GM23338 (cell line): Measurements from ENCODE around the gene ACOX2. TPM values are rescaled to one million over a fixed set of nuclear protein-coding genes. Genes with fewer than 3 reads are reported as not detected.

ENCODE experiments used
- ATAC-seq: fragments of 200-7000 bp; cut with Tn5 transposase; 3 replicates; pipeline ENCODE4 v1.9.1; 2020
- DNase-seq: peaks from one replicate; pipeline ENCODE4 v3.0.0-alpha.2; 2015; ENCODE audit warnings: low spot score
- H2AFZ ChIP-seq: fragments of 200-600 bp; sonication (generic); 2 replicates; pipeline ENCODE4 v1.8.0; 2016; ENCODE audit warnings: antibody characterized with exemption, mild to moderate bottlenecking, moderate library complexity
- H3F3A ChIP-seq: fragments of 200-600 bp; sonication (generic); replicated peaks from 2 replicates; pipeline ENCODE4 v1.8.0; 2017; ENCODE audit warnings: antibody characterized with exemption, mixed run types, low read depth
- H3K27ac ChIP-seq: fragments of 200-600 bp; sonication (generic); 2 replicates; pipeline ENCODE4 v1.6.1; 2016; ENCODE audit warnings: low read depth
- H3K27me3 ChIP-seq: fragments of 200-600 bp; sonication (generic); 2 replicates; pipeline ENCODE4 v1.8.0; 2016; ENCODE audit warnings: mild to moderate bottlenecking, mixed run types, moderate library complexity; ENCODE audit not compliant: insufficient read depth
- H3K36me3 ChIP-seq: fragments of 200-600 bp; sonication (generic); 2 replicates; pipeline ENCODE4 v1.8.0; 2016; ENCODE audit warnings: mild to moderate bottlenecking; ENCODE audit not compliant: insufficient read depth
- H3K4me1 ChIP-seq: fragments of 200-600 bp; sonication (generic); 2 replicates; pipeline ENCODE4 v1.8.0; 2016; ENCODE audit warnings: mild to moderate bottlenecking, moderate library complexity; ENCODE audit not compliant: insufficient read depth
- H3K4me2 ChIP-seq: fragments of 200-600 bp; sonication (generic); 2 replicates; pipeline ENCODE4 v1.7.1; 2017; ENCODE audit warnings: mixed run types
- H3K4me3 ChIP-seq: fragments of 200-600 bp; sonication (generic); 2 replicates; pipeline ENCODE4 v1.6.1; 2016; ENCODE audit warnings: mixed run types
- H3K79me2 ChIP-seq: fragments of 200-600 bp; sonication (generic); replicated peaks from 2 replicates; pipeline ENCODE4 v1.8.0; 2017; ENCODE audit warnings: mild to moderate bottlenecking; ENCODE audit not compliant: insufficient read depth
- H3K9me2 ChIP-seq: fragments of 200-600 bp; sonication (generic); 2 replicates; pipeline ENCODE4 v1.8.0; 2017; ENCODE audit not compliant: insufficient read depth
- H4K20me1 ChIP-seq: fragments of 200-600 bp; sonication (generic); replicated peaks from 2 replicates; pipeline ENCODE4 v1.8.0; 2017; ENCODE audit warnings: mild to moderate bottlenecking; ENCODE audit not compliant: insufficient read depth
- H3K27ac Mint-ChIP-seq: 2 replicates; pipeline ENCODE4 v1.8.0; 2020; ENCODE audit warnings: inconsistent platforms, mild to moderate bottlenecking, moderate library complexity, mixed read lengths
- H3K27me3 Mint-ChIP-seq: 3 replicates; pipeline ENCODE4 v1.8.0; 2022; ENCODE audit warnings: low read depth, mild to moderate bottlenecking, moderate library complexity, mixed read lengths, inconsistent platforms; ENCODE audit not compliant: insufficient read depth, poor library complexity
- H3K36me3 Mint-ChIP-seq: 3 replicates; pipeline ENCODE4 v1.8.0; 2021; ENCODE audit warnings: low read depth, mild to moderate bottlenecking, inconsistent platforms, moderate library complexity, mixed read lengths
- H3K4me1 Mint-ChIP-seq: 3 replicates; pipeline ENCODE4 v1.8.0; 2020; ENCODE audit warnings: mild to moderate bottlenecking, inconsistent platforms, mixed read lengths
- H3K4me3 Mint-ChIP-seq: 3 replicates; pipeline ENCODE4 v1.8.0; 2021; ENCODE audit warnings: moderate library complexity, mild to moderate bottlenecking, inconsistent platforms, mixed read lengths
- H3K9me3 Mint-ChIP-seq: 3 replicates; pipeline ENCODE4 v1.8.0; 2020; ENCODE audit warnings: moderate library complexity, mild to moderate bottlenecking, inconsistent platforms, mixed read lengths
- CREB1 ChIP-seq: fragments of 250-450 bp; sonication (Bioruptor Pico); IDR thresholded peaks from 2 replicates; pipeline ENCODE4 v1.5.0; 2020; ENCODE audit warnings: low read depth, mild to moderate bottlenecking, moderate library complexity
- EZH2phosphoT487 ChIP-seq: fragments of 200-600 bp; sonication (generic); IDR thresholded peaks from one replicate; pipeline ENCODE4 v1.8.1; 2018; ENCODE audit warnings: antibody characterized with exemption; ENCODE audit not compliant: unreplicated experiment
- JUNB ChIP-seq: IDR thresholded peaks from one replicate; pipeline ENCODE4 v1.6.1; 2016; ENCODE audit warnings: antibody characterized with exemption; ENCODE audit not compliant: unreplicated experiment
- POLR2AphosphoS5 ChIP-seq: IDR thresholded peaks from 2 replicates; pipeline ENCODE4 v1.6.1; 2016; ENCODE audit warnings: antibody characterized with exemption, low read depth
- STAT1 ChIP-seq: IDR thresholded peaks from one replicate; pipeline ENCODE4 v1.6.1; 2016; ENCODE audit warnings: antibody characterized with exemption; ENCODE audit not compliant: unreplicated experiment
- ZNF331 ChIP-seq: fragments of 250-450 bp; sonication (Bioruptor Pico); IDR thresholded peaks from 2 replicates; pipeline ENCODE4 v1.5.0; 2020; ENCODE audit warnings: low read depth, mild to moderate bottlenecking, moderate library complexity
- polyA plus RNA-seq: library from polyadenylated mRNA; unstranded; fragments of >200 nt; fragmentation: Nextera tagmentation; extraction: Ambion mirVana; gene quantifications from 2 replicates; pipeline ENCODE4 v1.2.1, GENCODE V29; 2016
- total RNA-seq: library from RNA; depleted of rRNA; stranded (reverse); fragments of >200 nt; shearing (Covaris generic); gene quantifications from 2 replicates; pipeline ENCODE4 v1.2.3, GENCODE V29; 2014
- TF ChIP-seq, protein P1 (sequence below): IDR thresholded peaks from one replicate; pipeline ENCODE4 v1.6.1; 2018; ENCODE audit warnings: antibody characterized with exemption; ENCODE audit not compliant: unreplicated experiment
- TF ChIP-seq, protein P2 (sequence below): IDR thresholded peaks from 2 replicates; pipeline ENCODE4 v1.6.1; 2016; ENCODE audit warnings: antibody characterized with exemption
- TF ChIP-seq, protein P3 (sequence below): fragments of 250-450 bp; sonication (Bioruptor Pico); IDR thresholded peaks from 2 replicates; pipeline ENCODE4 v1.5.0; 2020; ENCODE audit warnings: mild to moderate bottlenecking, moderate library complexity

The ACOX2 gene
- total and polyA plus RNA-seq, 2 experiments from 2014 or later, result 1.1 to 1.9 TPM

GRCh38 chr3:58507356-58508078, 29.5 kb downstream of the ACOX2 start:
- Mint-ChIP-seq H3K27me3 (peaks cover 1% of the 10 kb centered on the region), H3K27ac (no peak overlapping the region), H3K9me3 (no peaks in the 10 kb centered on the region), H3K36me3 (peaks cover 1% of the 10 kb centered on the region; the same call in 1 of the 3 replicates), H3K4me1 (no peaks in the 10 kb centered on the region), H3K4me3 (no peak overlapping the region)
- H3K9me2 ChIP-seq, result peaks cover 4% of the 10 kb centered on the region; the same call in 1 of the 2 replicates
- ATAC-seq, result no peak
- no peak overlapping the region for H3K27ac ChIP-seq
- peaks cover 11% of the 10 kb centered on the region; the same call in 1 of the 2 replicates for H3K79me2 ChIP-seq
- H3K4me2 ChIP-seq, result no peak overlapping the region
- no peak for DNase-seq
- H3K27me3 ChIP-seq, result no peaks in the 10 kb centered on the region
- no peaks in the 10 kb centered on the region for H3F3A ChIP-seq
- H4K20me1 ChIP-seq, result no peaks in the 10 kb centered on the region
- TF ChIP-seq POLR2AphosphoS5 (no peak), JUNB (no peak)
- TF ChIP-seq, protein P1, sequence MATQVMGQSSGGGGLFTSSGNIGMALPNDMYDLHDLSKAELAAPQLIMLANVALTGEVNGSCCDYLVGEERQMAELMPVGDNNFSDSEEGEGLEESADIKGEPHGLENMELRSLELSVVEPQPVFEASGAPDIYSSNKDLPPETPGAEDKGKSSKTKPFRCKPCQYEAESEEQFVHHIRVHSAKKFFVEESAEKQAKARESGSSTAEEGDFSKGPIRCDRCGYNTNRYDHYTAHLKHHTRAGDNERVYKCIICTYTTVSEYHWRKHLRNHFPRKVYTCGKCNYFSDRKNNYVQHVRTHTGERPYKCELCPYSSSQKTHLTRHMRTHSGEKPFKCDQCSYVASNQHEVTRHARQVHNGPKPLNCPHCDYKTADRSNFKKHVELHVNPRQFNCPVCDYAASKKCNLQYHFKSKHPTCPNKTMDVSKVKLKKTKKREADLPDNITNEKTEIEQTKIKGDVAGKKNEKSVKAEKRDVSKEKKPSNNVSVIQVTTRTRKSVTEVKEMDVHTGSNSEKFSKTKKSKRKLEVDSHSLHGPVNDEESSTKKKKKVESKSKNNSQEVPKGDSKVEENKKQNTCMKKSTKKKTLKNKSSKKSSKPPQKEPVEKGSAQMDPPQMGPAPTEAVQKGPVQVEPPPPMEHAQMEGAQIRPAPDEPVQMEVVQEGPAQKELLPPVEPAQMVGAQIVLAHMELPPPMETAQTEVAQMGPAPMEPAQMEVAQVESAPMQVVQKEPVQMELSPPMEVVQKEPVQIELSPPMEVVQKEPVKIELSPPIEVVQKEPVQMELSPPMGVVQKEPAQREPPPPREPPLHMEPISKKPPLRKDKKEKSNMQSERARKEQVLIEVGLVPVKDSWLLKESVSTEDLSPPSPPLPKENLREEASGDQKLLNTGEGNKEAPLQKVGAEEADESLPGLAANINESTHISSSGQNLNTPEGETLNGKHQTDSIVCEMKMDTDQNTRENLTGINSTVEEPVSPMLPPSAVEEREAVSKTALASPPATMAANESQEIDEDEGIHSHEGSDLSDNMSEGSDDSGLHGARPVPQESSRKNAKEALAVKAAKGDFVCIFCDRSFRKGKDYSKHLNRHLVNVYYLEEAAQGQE, result no peak
- no peak overlapping the region for H3K4me3 ChIP-seq
- H3K36me3 ChIP-seq, result no peaks in the 10 kb centered on the region
- H2AFZ ChIP-seq, result no peak overlapping the region
- no peaks in the 10 kb centered on the region for H3K4me1 ChIP-seq

DNA sequence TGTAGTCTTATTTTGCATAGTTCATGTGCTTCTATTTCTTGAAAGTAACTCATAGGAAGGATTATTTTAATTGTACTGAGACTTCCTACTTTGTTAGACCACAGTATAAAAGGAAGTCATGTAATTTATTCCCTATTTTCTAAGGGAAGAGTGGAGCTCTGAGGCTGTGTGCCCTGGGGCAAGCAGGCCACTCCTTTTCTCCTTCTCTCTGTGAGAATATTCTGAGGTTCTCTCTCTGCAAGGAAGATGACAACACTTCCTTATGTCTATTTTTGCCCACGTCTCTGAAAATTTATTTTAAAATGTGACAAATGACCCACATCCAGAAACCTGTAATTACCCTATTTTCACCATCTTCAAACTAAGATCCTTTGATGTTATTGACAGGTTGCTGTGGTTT, 34.1 kb downstream of the ACOX2 start:
- ATAC-seq, result no peak
- TF ChIP-seq CREB1 (CRISPR knock-in tag), result no peak
- no peak for TF ChIP-seq ZNF331 (CRISPR knock-in tag)
- no peak for TF ChIP-seq POLR2AphosphoS5
- no peak for TF ChIP-seq STAT1
- TF ChIP-seq, protein P2, sequence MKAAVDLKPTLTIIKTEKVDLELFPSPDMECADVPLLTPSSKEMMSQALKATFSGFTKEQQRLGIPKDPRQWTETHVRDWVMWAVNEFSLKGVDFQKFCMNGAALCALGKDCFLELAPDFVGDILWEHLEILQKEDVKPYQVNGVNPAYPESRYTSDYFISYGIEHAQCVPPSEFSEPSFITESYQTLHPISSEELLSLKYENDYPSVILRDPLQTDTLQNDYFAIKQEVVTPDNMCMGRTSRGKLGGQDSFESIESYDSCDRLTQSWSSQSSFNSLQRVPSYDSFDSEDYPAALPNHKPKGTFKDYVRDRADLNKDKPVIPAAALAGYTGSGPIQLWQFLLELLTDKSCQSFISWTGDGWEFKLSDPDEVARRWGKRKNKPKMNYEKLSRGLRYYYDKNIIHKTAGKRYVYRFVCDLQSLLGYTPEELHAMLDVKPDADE, result no peak
- TF ChIP-seq, protein P3, sequence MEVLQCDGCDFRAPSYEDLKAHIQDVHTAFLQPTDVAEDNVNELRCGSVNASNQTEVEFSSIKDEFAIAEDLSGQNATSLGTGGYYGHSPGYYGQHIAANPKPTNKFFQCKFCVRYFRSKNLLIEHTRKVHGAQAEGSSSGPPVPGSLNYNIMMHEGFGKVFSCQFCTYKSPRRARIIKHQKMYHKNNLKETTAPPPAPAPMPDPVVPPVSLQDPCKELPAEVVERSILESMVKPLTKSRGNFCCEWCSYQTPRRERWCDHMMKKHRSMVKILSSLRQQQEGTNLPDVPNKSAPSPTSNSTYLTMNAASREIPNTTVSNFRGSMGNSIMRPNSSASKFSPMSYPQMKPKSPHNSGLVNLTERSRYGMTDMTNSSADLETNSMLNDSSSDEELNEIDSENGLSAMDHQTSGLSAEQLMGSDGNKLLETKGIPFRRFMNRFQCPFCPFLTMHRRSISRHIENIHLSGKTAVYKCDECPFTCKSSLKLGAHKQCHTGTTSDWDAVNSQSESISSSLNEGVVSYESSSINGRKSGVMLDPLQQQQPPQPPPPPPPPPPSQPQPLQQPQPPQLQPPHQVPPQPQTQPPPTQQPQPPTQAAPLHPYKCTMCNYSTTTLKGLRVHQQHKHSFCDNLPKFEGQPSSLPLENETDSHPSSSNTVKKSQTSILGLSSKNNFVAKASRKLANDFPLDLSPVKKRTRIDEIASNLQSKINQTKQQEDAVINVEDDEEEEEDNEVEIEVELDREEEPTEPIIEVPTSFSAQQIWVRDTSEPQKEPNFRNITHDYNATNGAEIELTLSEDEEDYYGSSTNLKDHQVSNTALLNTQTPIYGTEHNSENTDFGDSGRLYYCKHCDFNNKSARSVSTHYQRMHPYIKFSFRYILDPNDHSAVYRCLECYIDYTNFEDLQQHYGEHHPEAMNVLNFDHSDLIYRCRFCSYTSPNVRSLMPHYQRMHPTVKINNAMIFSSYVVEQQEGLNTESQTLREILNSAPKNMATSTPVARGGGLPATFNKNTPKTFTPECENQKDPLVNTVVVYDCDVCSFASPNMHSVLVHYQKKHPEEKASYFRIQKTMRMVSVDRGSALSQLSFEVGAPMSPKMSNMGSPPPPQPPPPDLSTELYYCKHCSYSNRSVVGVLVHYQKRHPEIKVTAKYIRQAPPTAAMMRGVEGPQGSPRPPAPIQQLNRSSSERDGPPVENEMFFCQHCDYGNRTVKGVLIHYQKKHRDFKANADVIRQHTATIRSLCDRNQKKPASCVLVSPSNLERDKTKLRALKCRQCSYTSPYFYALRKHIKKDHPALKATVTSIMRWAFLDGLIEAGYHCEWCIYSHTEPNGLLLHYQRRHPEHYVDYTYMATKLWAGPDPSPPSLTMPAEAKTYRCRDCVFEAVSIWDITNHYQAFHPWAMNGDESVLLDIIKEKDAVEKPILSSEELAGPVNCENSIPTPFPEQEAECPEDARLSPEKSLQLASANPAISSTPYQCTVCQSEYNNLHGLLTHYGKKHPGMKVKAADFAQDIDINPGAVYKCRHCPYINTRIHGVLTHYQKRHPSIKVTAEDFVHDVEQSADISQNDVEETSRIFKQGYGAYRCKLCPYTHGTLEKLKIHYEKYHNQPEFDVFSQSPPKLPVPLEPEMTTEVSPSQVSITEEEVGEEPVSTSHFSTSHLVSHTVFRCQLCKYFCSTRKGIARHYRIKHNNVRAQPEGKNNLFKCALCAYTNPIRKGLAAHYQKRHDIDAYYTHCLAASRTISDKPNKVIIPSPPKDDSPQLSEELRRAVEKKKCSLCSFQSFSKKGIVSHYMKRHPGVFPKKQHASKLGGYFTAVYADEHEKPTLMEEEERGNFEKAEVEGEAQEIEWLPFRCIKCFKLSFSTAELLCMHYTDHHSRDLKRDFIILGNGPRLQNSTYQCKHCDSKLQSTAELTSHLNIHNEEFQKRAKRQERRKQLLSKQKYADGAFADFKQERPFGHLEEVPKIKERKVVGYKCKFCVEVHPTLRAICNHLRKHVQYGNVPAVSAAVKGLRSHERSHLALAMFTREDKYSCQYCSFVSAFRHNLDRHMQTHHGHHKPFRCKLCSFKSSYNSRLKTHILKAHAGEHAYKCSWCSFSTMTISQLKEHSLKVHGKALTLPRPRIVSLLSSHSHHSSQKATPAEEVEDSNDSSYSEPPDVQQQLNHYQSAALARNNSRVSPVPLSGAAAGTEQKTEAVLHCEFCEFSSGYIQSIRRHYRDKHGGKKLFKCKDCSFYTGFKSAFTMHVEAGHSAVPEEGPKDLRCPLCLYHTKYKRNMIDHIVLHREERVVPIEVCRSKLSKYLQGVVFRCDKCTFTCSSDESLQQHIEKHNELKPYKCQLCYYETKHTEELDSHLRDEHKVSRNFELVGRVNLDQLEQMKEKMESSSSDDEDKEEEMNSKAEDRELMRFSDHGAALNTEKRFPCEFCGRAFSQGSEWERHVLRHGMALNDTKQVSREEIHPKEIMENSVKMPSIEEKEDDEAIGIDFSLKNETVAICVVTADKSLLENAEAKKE (CRISPR knock-in tag), result no peak
- TF ChIP-seq EZH2phosphoT487, result no peak

More for the DNA sequence above, 34.1 kb downstream of the ACOX2 start:
- Mint-ChIP-seq H3K27me3 (no peaks in the 10 kb centered on the region), H3K36me3 (peaks cover 30% of the 10 kb centered on the region), H3K4me3 (no peak overlapping the region), H3K4me1 (peaks cover 7% of the 10 kb centered on the region; the same call in 2 of the 3 replicates), H3K27ac (no peak overlapping the region), H3K9me3 (no peaks in the 10 kb centered on the region)
- Histone ChIP-seq H3K27me3 (no peaks in the 10 kb centered on the region), H3K27ac (no peak overlapping the region), H3K4me1 (no peaks in the 10 kb centered on the region; the same call in 1 of the 2 replicates), H3K79me2 (peaks cover 55% of the 10 kb centered on the region), H3K9me2 (no peaks in the 10 kb centered on the region), H2AFZ (no peak overlapping the region), H4K20me1 (no peaks in the 10 kb centered on the region; the same call in 1 of the 2 replicates), H3F3A (no peaks in the 10 kb centered on the region), H3K4me2 (no peak overlapping the region), H3K4me3 (no peak overlapping the region), H3K36me3 (no peaks in the 10 kb centered on the region)
- DNase-seq, result no peak
